Measurements from ENCODE around the gene LYPD3.
"Not testable (repeated sequence)": the region's sequence is repeated elsewhere in the genome, so short reads cannot be mapped to it uniquely, and the experiment has no call there.

The LYPD3 gene

DNA sequence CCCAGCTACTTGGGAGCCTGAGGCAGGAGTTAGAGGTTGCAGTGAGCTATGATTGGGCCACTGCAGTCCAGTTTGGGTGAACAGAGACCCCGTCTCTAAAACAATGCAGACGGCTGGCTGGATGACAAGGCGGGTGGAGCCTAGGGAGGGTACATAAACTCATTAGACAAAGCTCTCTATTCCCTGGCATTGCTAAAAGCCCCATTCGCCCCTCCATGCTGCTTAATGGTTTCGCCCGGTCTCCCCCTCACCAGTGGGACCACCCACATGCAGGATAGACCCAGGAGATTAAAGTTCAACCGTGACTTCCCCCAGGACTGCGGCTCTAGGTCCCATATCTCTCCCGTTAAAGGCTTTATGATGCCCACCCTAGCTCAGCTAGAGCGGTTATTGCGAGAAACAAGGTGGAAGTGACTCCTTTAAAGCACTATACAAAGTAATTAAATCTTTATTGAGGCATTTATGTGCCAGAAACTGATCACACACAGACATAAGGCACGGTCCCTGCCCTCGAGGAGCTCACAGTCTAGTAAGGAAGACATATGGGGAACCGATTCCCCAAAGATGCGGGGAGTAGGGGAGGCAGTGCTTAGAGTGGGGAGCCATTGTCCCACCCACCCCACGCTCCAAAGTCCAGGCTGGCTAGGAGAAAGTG is 4.9 kb downstream of the LYPD3 start:
- DNase-seq = no peak

DNA sequence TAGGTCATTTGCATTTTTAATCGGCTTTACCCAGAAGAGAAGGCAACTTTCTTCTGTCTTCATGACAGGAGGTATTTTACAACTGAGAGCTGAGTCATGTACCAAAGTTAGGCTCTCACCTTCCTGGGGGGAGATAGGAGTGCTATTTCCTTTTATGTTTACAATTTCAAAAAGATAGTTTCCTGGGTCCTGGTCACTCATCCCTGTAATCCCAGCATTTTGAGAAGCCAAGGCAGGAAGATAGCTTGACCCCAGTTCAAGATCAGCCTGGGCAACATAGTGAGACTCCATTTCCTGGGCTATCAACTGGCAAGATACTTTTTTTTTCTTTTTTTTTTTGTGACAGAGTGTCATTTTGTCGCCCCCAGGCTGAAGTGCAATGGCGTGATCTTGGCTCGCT is 7.6 kb downstream of the LYPD3 start:
- DNase-seq = no peak

DNA sequence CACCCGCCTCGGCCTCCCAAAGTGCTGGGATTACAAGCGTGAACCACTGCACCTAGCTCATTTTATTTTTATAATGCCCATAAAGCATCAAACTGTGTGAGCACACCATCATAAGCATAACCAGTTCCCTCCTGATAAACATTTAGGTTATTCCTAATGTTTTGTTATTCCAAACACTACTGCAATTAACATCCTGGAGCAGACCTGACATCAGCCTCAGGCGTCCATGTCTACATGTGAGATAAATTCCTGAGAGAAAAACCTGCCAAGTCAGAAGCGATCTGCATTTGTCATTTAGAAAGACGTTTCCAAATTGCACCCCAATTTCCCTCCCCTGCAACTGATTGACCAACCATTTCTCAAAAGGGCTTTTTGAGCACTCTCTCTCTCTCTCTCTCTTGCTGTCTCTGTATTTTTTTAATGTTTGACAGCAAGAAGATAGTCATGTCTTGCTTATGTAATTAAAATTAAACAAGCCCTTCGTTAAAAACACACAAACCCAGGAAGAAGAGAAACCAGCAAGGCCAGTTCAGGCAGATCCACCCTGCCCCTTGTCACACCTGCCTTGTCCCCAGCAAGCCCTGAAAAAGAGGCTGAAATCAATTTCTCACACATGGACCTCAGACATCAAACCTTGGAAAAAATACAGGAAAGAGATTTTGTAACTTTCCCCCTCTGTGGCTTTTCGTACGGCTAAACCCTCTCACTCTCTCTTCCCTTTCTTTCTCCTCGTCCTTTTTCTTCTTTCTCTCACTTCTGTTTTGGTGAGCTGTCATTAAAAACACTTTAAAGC is 9.9 kb downstream of the LYPD3 start:
- DNase-seq = no peak

DNA sequence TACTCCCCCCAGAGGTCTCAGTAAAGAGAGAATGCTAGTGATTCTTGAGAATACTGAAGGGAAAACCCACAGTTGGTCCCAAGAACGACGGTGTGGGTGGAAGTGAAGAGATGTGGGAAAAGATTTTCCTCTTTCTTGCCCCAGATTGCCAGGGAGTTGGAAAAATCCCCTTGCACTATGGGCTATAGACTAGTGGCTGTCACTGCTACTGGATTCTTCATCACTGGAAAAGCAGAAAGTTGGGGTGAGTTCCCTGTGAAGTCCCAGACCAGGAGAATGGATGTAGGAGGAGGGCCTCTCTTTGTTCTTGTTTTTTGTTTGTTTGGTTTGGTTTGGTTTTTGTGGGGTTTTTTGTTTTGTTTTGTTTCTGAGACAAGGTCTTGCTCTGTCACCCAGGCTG is 11.4 kb downstream of the LYPD3 start:
- DNase-seq = no peak

DNA sequence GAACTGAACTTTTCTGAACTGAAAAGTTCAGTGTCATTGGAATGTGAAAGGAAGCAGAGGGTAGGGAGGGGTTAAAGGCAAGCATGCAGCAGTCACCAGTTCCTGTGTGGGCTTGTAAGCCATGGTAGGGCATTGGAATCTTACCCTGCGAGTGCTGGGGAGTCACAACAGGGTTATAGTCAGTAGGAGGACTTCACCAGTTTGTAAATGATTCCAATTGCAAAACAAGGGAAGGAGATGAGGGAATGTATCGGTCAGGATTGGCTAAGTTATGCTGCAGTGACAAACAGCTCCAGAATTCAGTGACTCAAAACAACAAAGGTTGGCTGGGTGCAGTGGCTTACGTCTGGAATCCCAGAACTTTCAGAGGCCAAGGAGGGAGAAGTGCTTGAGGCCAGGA is 12.8 kb downstream of the LYPD3 start:
- no peak for DNase-seq

DNA sequence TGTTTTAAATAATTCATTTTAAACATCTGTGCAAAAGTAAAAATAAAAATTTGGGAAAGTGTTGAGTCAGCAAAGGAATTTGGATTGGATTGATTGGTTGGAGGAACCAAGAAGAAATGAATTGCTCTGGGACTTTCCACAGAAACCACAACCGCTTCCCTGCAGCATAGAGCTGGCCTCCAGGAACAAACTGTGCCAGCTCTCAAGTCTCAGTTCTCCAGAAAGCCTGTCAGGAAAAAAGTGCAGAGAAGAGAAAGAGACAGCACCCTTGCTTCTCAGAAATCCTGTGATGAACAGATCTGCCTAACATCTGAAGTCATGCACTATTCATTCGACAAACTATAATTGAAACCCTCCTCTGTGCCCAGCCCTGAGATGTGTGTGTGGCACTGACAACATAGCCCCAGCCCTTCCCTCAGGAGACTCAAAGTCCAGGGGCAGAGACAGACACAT is 14.8 kb downstream of the LYPD3 start:
- no peak for DNase-seq

DNA sequence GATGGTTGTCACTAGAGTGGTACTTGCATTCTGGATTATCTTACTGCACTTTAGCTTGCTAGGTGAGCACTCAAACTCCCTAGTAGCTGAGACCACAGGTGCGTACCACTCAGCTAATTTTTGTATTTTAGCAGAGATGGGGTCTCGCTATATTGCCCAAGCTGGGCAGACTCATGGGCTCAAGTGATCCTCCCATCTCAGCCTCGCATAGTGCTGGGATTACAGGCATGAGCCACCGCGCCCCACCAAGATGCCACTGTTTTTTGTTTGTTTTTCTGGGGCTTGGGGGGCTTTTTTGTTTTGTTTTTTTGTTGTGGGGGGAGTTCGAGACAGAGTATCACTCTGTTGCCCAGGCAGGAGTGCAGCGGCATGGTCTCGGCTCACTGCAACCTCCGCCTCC is 17.8 kb downstream of the LYPD3 start:
- no peak for DNase-seq

DNA sequence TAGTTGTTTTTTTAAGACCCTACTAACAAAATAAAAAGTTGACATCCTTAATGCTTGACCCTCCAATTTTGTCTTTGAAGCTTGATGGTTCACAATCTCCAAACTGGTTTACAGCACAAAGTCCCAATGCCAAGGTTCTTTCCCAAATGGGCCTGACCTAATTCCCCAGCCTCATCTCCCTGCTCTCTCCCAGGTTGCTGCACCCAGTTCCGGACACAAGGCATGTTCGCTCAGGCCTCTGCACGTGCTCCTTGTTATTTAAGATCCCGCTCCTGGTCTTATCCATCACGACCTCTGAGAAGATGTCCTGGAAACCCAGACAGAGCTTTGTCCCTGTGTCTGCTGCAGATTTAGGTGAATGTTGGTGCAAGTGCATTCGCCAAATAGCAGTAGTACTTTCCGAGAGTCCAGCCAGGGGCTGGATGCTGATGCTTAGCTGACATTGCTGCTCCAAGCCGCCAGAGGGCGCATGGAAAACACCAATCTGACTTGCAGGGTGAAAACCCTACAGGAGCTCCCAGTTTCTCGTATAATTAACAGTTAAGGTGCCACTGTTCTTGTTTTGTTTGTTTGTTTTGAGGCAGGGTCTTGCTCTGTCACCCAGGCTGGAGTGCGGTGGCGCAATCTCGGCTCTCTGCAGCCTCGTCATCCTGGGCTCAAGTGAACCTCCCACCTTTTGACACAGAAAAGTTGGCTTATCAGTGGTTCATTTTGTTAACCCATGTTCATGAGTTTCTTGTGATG is 18.5 kb downstream of the LYPD3 start:
- peak; percentile 62 for DNase-seq

DNA sequence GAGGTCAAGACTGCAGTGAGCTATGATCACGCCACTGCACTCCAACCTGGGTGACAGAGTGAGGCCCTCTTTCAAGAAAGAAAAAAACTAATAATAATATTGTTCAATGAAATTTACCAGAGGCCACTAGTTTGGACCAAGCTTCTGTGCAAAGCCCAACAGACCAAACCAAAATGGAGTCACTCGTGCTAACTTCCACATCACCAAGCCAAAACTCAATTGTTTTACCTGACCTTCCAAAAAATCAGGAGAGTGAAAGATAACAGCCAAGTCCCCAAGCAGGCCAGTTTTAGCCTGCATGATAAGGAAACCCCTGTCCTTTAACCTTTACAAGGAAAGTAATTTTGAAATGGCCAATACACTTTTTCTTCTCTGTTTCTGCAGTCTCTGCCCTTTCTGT is 20.0 kb downstream of the LYPD3 start:
- DNase-seq = no peak

DNA sequence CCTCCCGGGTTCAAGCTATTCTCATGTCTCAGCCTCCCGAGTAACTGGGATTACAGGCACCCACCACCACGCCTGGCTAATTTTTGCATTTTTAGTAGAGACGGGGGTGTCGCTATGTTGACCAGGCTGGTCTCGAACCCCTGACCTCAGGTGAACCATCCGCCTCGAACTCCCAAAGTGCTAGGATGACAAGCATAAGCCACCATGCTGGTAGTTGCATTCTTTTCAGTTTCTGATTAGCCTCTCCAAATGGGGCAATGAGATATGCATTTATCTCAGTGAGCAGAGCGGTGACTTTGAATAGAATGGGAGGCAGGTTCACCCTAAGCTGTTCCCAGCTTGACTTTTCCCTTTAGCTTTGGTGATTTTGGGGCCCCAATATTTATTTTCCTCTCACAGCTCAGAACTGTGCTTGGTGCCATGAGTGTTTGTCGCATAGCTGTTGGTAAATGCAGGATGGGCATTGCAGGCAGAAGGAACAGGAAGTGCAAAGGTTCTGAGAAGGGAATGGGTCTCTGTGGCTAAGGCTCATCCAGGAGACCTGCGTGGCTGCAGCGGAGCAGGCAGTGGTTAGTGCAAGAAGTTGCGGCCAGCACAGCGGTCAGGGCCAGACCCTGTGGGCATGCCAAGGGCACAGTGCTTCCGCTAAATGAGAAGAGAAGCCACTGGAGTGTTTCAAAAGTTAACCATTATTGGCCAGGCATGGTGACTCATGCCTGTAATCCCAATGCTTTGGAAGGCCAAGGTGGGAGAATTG is 20.7 kb downstream of the LYPD3 start:
- DNase-seq = no peak

DNA sequence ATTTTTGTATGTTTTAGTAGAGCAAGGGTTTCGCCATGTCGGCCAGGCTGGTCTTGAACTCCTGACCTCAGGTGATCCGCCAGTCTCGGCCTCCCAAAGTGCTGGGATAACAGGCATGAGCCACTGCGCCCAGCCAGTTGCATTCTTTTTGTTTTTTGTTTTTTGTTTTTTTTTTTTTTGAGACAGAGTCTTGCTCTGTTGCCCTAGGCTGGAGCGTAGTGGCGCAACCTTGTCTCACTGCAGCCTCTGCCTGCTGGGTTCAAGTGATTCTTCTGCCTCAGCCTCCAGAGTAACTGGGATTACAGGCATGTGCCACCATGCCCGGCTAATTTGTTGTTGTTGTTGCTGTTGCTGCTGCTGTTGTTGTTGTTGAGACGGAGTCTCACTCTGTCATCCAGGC is 21.3 kb downstream of the LYPD3 start:
- not testable (repeated sequence) for DNase-seq

DNA sequence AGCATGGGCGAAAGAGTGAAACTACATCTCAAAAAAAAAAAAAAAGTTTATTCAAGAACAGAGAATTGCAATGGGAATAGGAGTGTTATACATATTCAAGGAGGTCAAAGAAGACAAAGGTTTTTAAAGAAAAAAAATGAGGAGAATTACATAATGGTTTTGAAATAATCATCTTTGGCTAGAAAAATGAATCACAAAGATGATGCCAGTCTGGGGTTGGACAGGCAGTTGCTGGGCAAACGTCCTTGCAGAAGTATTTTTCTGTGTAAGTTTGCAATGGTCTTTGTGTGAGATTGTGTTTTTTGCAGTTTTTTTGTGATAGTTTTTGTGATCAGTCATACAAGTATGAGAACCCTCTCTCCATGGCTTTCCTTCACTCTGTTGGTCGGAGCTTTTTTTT is 23.7 kb downstream of the LYPD3 start:
- DNase-seq = no peak

DNA sequence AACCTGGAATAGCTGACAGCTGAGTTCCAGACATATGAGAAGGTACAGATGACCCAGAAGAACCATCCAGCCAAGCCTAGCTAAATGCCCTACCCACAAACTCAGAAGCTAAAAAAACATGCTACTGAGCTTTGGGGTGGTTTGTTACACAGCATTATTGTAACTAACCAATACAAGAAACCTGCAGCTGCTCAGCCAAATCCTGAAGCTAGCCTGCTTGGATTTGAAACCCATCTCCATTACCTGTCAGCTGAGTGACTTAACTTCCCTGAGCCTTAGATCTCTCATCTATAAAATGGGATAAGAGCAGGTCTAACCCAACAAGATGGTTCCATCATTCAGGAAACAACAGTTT is 25.7 kb downstream of the LYPD3 start:
- DNase-seq = no peak

DNA sequence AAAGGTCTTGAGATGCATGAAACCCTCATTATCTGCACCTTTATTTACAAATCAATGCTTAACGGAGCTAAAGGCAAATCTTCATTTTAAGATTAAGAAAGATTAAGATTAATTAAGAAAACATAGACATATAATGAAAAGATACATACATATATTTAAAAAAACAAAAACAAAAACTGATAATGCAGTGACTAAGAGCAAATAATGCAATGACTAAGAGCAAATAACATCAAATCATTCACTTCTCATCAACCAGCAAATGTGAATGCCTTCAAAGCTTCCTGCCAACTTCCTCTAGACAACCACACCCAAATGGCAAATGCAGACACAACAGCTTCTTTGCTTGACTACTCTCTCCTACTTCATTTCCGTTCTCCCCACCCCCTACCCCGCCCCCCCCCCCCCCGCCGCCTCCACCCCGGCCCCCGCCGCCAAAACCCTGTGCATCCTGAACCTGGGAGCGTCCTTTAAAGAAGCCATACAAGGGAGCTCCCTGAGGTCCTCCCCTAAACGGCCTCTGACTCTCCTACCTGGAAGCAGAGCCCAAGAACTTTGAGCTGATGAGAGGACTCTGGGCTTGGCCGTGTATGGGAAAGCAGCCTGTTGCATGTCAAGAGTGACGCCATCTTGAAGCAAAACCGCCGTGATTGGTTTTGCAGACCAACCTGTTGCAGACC is 26.2 kb downstream of the LYPD3 start:
- no peak for DNase-seq

DNA sequence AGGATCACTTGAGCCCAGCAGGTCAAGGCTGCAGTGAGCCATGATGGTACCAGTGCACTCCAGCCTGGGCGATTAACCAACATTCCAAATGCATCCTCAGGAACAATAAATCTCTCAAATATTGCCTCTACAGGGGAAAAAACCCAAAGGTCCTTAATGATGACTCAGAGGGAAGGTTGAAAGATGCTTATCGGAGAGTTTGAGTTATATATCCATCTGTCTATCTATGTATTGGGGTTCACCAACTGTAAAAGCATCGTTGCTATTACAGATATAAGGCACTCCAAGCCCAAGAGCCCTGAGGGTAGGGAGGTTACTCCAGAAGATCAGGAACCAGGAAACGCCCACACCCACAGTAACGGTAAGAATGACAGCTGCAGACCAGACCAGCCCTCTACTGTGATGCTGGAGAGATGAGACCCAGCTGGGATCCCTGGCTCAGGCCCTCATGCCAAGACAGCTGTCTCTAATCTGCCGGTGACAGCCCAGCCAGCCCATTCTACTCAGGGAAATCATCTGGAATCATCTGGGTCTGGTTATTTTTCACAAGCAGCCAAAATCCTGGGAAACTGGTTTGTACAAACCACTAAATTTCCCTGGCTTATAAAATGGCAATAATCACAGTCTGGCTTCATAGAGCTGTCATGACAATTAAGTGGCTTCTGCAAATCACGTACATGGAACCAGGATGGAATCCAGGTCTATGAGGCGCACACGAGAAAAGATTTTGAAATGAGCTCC is 26.9 kb downstream of the LYPD3 start:
- no peak for DNase-seq

DNA sequence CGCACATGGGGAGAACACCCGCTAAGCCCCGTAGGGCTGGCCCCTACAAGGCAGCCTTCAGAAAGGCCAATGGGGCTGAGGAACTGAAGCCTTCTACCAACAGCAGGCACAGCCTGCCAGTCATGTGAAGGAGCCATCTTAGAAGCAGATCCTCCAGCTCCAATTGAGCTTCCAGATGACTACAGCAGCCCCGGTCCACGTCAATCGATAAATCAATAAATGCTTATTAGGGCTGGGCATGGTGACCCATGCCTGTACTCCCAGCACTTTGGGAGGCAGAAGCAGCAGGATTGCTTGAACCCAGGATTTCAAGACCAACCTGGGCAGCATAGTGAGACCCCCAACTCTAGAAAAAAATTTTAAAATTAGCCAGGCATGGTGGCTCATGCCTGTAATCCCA is 27.7 kb downstream of the LYPD3 start:
- no peak for DNase-seq

DNA sequence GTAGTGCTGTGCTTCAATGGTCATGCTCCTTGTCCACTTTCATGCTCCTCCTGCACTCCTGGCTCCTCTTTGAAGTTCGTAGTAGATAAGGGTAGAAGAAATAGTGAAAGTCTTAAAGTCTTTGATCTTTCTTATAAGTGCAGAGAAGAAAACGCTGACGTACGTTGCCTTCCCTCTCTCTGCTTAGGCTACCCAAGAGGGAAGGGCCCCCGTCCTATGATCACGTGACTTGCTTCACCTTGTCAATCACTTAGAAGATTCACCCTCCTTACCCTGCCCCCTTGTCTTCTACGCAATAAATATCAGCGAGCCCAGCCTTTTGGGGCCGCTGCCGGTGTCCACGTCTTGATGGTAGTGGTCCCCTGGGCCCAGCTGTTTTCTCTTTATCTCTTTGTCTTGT is 28.1 kb downstream of the LYPD3 start:
- not testable (repeated sequence) for DNase-seq

DNA sequence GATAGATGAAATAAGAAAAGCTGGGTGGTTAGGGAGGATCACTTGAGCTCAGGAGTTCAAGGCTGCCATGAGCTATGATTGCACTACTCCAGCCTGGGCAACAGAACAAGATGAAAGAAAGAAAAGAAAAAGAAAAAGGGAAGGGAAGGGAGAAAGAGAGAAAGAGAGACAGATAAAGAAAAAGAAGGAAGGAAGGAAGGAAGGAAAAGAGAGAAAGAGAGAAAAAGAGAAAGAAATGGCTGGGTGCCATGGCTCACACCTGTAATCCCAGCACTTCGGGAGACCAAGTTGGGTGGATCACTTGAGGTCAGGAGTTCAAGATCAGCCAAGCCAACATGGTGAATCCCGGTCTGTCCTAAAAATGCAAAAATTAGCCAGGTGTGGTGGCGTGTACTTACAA is 29.6 kb downstream of the LYPD3 start:
- no peak for DNase-seq

DNA sequence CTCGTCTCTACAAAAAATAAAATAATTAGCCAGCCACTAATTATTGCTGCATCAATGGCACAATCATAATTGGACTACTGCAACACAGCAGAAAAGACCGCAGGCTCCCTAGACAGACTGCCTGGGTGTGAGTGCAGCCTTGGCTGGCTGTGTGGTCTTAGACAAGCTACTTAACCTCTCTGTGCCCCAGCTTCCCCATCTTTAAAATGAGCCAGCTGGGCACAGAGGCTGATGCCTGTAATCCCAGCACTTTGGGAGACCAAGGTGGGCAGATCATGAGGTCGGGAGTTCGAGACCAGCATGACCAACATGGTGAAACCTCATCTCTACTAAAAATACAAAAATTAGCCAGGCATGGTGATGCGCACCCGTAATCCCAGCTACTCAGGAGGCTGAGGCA is 31.7 kb downstream of the LYPD3 start:
- no peak for DNase-seq

DNA sequence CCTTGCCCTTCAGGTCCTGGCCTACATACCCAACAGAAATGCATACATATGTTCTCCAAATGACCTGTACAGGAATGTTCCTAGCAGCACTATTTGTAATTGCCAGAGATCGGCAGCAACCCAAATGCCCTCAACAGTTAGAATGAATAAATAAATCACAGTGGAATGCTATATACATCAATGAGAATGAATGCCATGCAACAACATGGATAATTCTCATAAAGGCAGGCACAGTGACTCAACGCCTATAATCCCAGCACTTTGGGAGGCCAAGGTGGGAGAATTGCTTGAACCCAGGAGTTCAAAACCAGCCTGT is 32.1 kb downstream of the LYPD3 start:
- DNase-seq = no peak

DNA sequence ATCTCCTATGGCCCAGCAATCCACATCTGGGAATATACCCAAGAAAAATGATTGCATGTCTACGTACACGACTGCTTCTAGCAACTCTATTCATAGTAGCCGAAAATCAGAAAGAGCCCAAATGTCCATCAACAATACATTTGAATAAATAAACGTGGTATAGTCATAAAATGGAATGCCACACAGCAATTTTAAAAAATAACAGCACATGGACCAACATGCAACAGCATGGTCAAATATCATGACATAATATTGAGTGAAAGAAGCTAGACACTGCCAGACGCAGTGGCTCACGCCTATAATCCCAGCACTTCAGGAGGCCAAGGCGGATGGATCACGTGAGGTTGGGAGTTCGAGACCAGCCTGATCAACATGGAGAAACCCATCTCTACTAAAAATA is 34.4 kb downstream of the LYPD3 start:
- DNase-seq = no peak

DNA sequence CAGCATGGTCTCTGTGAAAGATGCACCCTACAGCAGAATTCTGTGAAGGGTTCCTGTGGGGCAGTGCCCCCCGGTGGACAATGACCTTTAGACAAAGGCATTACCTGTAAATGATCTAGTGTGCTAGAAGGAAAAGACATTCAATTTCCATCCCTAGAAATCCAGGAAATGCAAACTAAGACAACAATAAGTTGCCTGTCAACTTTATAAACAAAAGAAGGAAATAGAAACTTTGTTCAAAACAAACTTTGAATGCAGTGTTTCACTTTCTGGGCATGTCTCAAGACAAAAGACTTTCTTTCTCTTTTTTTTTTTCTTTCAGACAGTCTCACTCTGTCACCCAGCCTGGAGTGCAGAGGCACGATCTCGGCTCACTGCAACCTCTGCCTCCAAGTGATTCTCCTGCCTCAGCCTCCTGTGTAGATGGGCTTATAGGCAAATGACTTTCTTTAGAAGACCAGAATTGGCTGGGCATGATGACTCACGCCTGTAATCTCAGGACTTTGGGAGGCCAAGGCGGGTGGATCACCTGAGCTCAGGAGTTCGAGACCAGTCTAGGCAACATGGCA is 35.2 kb downstream of the LYPD3 start:
- DNase-seq = no peak

Data from NCI-H510A treated with DMSO at 0.1 percent for 48 hours (cell line).